ENCODE measurements around the gene CSNK2A1. TPM values are rescaled to one million over a fixed set of nuclear protein-coding genes. Genes with fewer than 3 reads are reported as not detected.
"Not testable (repeated sequence)": the region's sequence is repeated elsewhere in the genome, so short reads cannot be mapped to it uniquely, and the experiment has no call there.

CSNK2A1 gene
- total and polyA plus RNA-seq, 5 donors from 2014 or later, result 49.6 to 65.3 (median 52.7) TPM

- H3K36me3 Mint-ChIP-seq, result peaks cover 5% of the 10 kb centered on the region
- Histone ChIP-seq H3K9me3 (ENCODE audit: control insufficient read depth in 2 of 2, low read length in 2 of 2) (no peaks in the 10 kb centered on the region), H3K27ac (ENCODE audit: insufficient read depth, low read length, poor library complexity, severe bottlenecking) (no peak overlapping the region), H3K4me3 (ENCODE audit: low read depth, low read length) (peak overlapping the region; percentile 83), H3K27me3 (ENCODE audit: control insufficient read depth, insufficient read depth, low read length) (no peaks in the 10 kb centered on the region), H3K36me3 (ENCODE audit: control insufficient read depth, insufficient read depth, low read length) (no peaks in the 10 kb centered on the region), H3K4me1 (ENCODE audit: control insufficient read depth, insufficient read depth, low read length, poor library complexity, severe bottlenecking) (peaks cover 39% of the 10 kb centered on the region)
- peaks cover 0 to 4% (median 0%) of the 10 kb centered on the region in 7 donors for H3K9me3 Mint-ChIP-seq
- peak overlapping the region in 2 of 3 donors; percentile 71 to 93 for H3K27ac Mint-ChIP-seq
- H3K27me3 Mint-ChIP-seq, result no peaks in the 10 kb centered on the region
- DNase-seq (no peak), ATAC-seq (ENCODE audit: low read depth in 2 of 2) (no peak)
- H3K4me3 Mint-ChIP-seq, result peak overlapping the region; percentile 21 to 98 (median 81)
- peaks cover 30 to 59% (median 43%) of the 10 kb centered on the region in 4 donors for H3K4me1 Mint-ChIP-seq
Observed at GRCh38 chr20:460180-460579, 83.4 kb downstream of the CSNK2A1 start.

DNA sequence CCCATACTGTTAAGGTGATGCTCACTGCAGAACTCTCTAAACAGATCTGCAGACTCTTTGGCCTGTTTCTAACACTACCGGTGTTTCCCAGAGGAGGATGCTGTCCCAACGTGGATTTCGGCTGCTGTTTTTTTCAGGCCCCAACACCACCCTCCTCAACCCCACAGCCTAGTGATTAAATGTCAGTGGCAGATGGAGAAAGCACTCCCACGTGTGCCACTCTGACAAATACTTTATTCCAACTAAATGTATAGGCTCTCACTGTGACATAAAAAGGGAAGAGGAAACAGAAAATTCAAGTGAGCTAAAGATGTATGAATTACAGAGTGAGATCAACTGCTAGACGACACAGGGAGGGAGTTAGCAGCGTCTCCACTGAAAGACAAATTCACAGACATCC lies 84.8 kb downstream of the CSNK2A1 start:
- DNase-seq, result no peak
- Histone ChIP-seq H3K27me3 (ENCODE audit: control insufficient read depth, insufficient read depth, low read length) (no peaks in the 10 kb centered on the region), H3K4me1 (ENCODE audit: control insufficient read depth, insufficient read depth, low read length, poor library complexity, severe bottlenecking) (peaks cover 39% of the 10 kb centered on the region), H3K9me3 (ENCODE audit: control insufficient read depth in 2 of 2, low read length in 2 of 2) (no peaks in the 10 kb centered on the region), H3K36me3 (ENCODE audit: control insufficient read depth, insufficient read depth, low read length) (no peaks in the 10 kb centered on the region), H3K4me3 (ENCODE audit: low read depth, low read length) (no peak overlapping the region), H3K27ac (ENCODE audit: insufficient read depth, low read length, poor library complexity, severe bottlenecking) (no peak overlapping the region)
- Mint-ChIP-seq H3K27ac (peak overlapping the region in 1 of 3 donors; percentile 68), H3K27me3 (no peaks in the 10 kb centered on the region), H3K4me3 (peak overlapping the region in 1 of 4 donors; percentile 25), H3K36me3 (peaks cover 5% of the 10 kb centered on the region), H3K9me3 (peaks cover 0 to 4% (median 0%) of the 10 kb centered on the region in 7 donors), H3K4me1 (peaks cover 25 to 58% (median 45%) of the 10 kb centered on the region in 4 donors)
- ATAC-seq (ENCODE audit: low read depth in 2 of 2), result no peak

DNA sequence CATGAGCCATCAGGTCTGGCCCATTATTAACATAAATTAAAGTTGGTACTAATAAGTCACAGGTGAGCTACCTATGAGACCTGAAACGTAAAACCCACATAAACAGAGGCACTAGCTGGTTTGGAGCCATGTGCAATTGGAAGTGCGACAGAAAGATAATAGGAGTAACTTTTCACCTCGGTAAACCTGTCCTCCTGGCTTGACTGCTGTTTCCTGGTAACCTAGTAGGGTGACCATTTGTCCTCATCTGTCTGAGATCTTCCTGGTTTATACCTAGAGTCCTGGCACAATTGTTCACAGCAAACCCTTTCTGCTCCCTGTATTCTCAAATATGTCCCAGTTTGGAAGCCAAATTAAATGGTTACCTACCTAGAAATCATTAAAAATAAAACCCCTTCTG lies 88.6 kb downstream of the CSNK2A1 start:
- Mint-ChIP-seq H3K4me1 (peaks cover 18 to 48% (median 29%) of the 10 kb centered on the region in 4 donors), H3K27ac (no peak overlapping the region), H3K36me3 (peaks cover 5% of the 10 kb centered on the region), H3K27me3 (no peaks in the 10 kb centered on the region), H3K9me3 (peaks cover 0 to 2% (median 0%) of the 10 kb centered on the region in 7 donors), H3K4me3 (no peak overlapping the region)
- Histone ChIP-seq H3K9me3 (ENCODE audit: control insufficient read depth in 2 of 2, low read length in 2 of 2) (no peaks in the 10 kb centered on the region), H3K4me1 (ENCODE audit: control insufficient read depth, insufficient read depth, low read length, poor library complexity, severe bottlenecking) (peaks cover 16% of the 10 kb centered on the region), H3K36me3 (ENCODE audit: control insufficient read depth, insufficient read depth, low read length) (no peaks in the 10 kb centered on the region), H3K27me3 (ENCODE audit: control insufficient read depth, insufficient read depth, low read length) (no peaks in the 10 kb centered on the region), H3K4me3 (ENCODE audit: low read depth, low read length) (no peak overlapping the region), H3K27ac (ENCODE audit: insufficient read depth, low read length, poor library complexity, severe bottlenecking) (no peak overlapping the region)
- no peak for ATAC-seq (ENCODE audit: low read depth in 2 of 2)
- DNase-seq, result no peak

GRCh38 chr20:452021-452420 lies 91.6 kb downstream of the CSNK2A1 start:
- not testable (repeated sequence) for DNase-seq; H3K27ac ChIP-seq (ENCODE audit: insufficient read depth, low read length, poor library complexity, severe bottlenecking); H3K36me3 Mint-ChIP-seq; H3K36me3 ChIP-seq (ENCODE audit: control insufficient read depth, insufficient read depth, low read length); H3K4me1 ChIP-seq (ENCODE audit: control insufficient read depth, insufficient read depth, low read length, poor library complexity, severe bottlenecking); ATAC-seq (ENCODE audit: low read depth in 2 of 2); H3K9me3 ChIP-seq (ENCODE audit: control insufficient read depth in 2 of 2, low read length in 2 of 2); H3K4me3 ChIP-seq (ENCODE audit: low read depth, low read length); H3K9me3 Mint-ChIP-seq; H3K27me3 ChIP-seq (ENCODE audit: control insufficient read depth, insufficient read depth, low read length); H3K27me3 Mint-ChIP-seq
- H3K4me1 Mint-ChIP-seq, result peaks cover 5 to 36% (median 17%) of the 10 kb centered on the region in 4 donors
- H3K4me3 Mint-ChIP-seq, result peak overlapping the region in 1 of 4 donors; percentile 1
- peak overlapping the region in 1 of 3 donors; percentile 38 for H3K27ac Mint-ChIP-seq

DNA sequence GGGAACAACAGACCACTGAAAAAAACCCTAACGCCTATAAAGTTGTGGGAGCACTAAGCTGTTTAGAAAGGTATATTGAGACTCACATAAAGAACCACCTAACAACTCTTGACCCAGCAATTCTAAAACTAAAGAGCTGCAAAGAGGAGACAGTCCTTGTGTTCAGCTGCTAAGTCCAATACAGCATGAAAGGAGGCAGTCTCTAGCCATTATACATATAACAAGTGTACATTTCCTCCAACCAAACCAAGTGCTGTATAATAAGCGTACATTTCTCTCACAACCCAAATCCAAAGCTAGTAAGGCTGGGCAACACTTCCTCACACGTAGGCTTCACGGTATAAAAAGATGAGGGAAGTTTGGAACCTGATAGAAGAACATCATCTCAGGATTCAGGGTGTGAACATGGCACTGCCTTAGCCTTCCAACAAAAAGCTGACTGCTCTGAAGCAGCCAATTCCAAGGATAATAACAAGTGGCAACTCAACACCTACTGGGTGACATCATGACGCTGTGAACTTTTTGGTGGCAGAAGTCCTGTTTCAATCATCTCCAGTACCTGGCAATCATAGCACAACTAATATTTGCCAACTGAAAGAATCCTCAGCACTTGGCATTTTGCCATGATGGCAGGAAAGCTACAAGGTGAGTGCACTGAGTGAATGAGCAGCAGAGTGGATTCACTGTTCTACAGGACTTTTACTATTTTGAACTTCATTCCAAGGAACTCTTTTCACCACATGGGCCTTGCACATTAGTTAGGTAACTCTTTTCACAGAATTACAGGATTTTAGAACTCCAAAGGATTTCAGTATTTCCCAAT lies 97.9 kb downstream of the CSNK2A1 start:
- no peak overlapping the region for H3K4me3 Mint-ChIP-seq
- DNase-seq (no peak), ATAC-seq (ENCODE audit: low read depth in 2 of 2) (no peak)
- H3K27me3 Mint-ChIP-seq, result no peaks in the 10 kb centered on the region
- H3K4me1 Mint-ChIP-seq, result peaks cover 8 to 25% (median 13%) of the 10 kb centered on the region in 4 donors
- Histone ChIP-seq H3K27ac (ENCODE audit: insufficient read depth, low read length, poor library complexity, severe bottlenecking) (no peak overlapping the region), H3K27me3 (ENCODE audit: control insufficient read depth, insufficient read depth, low read length) (no peaks in the 10 kb centered on the region), H3K36me3 (ENCODE audit: control insufficient read depth, insufficient read depth, low read length) (peaks cover 55% of the 10 kb centered on the region), H3K4me3 (ENCODE audit: low read depth, low read length) (no peak overlapping the region), H3K4me1 (ENCODE audit: control insufficient read depth, insufficient read depth, low read length, poor library complexity, severe bottlenecking) (no peaks in the 10 kb centered on the region), H3K9me3 (ENCODE audit: control insufficient read depth in 2 of 2, low read length in 2 of 2) (no peaks in the 10 kb centered on the region)
- no peaks in the 10 kb centered on the region for H3K9me3 Mint-ChIP-seq
- H3K27ac Mint-ChIP-seq, result no peak overlapping the region
- peaks cover 34% of the 10 kb centered on the region for H3K36me3 Mint-ChIP-seq

DNA sequence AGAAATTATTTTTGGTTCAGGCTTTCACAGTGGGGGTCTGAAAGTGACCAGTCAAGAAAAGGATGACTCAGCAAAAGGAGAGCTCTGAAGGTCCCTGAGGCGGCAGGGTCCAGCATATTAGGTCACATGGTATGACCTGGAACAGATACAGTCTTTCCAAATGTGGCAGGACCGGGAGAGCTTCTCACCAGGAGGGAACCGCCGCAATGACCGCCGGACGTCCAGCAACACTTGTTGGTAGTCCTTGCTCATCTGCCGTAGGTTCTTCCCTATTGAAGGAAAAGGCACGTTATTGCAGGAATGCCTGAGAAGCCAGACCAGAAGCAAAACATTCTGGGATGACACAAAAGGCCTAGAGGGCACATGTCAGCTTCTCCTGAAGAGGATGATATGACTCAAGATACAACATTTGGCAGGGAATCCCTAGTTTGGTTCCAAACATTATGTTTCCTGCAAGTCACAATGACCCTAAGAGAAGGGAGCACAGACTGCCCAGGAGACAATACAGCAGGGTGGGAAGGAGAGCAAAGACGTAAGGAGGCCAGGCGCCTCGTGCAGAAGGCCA lies 98.6 kb downstream of the CSNK2A1 start:
- Mint-ChIP-seq H3K9me3 (no peaks in the 10 kb centered on the region), H3K4me3 (no peak overlapping the region), H3K36me3 (peaks cover 36% of the 10 kb centered on the region), H3K27me3 (no peaks in the 10 kb centered on the region), H3K27ac (no peak overlapping the region), H3K4me1 (peaks cover 8 to 27% (median 13%) of the 10 kb centered on the region in 4 donors)
- DNase-seq (no peak), ATAC-seq (ENCODE audit: low read depth in 2 of 2) (no peak)
- Histone ChIP-seq H3K27me3 (ENCODE audit: control insufficient read depth, insufficient read depth, low read length) (no peaks in the 10 kb centered on the region), H3K4me1 (ENCODE audit: control insufficient read depth, insufficient read depth, low read length, poor library complexity, severe bottlenecking) (no peaks in the 10 kb centered on the region), H3K9me3 (ENCODE audit: control insufficient read depth in 2 of 2, low read length in 2 of 2) (no peaks in the 10 kb centered on the region), H3K4me3 (ENCODE audit: low read depth, low read length) (no peak overlapping the region), H3K36me3 (ENCODE audit: control insufficient read depth, insufficient read depth, low read length) (peaks cover 62% of the 10 kb centered on the region), H3K27ac (ENCODE audit: insufficient read depth, low read length, poor library complexity, severe bottlenecking) (no peak overlapping the region)

- no peak overlapping the region for H3K27ac Mint-ChIP-seq
- Histone ChIP-seq H3K4me3 (ENCODE audit: low read depth, low read length) (no peak overlapping the region), H3K4me1 (ENCODE audit: control insufficient read depth, insufficient read depth, low read length, poor library complexity, severe bottlenecking) (peaks cover 7% of the 10 kb centered on the region), H3K27ac (ENCODE audit: insufficient read depth, low read length, poor library complexity, severe bottlenecking) (no peak overlapping the region), H3K36me3 (ENCODE audit: control insufficient read depth, insufficient read depth, low read length) (peaks cover 63% of the 10 kb centered on the region), H3K27me3 (ENCODE audit: control insufficient read depth, insufficient read depth, low read length) (no peaks in the 10 kb centered on the region), H3K9me3 (ENCODE audit: control insufficient read depth in 2 of 2, low read length in 2 of 2) (no peaks in the 10 kb centered on the region)
- H3K9me3 Mint-ChIP-seq, result no peaks in the 10 kb centered on the region
- ATAC-seq (ENCODE audit: low read depth in 2 of 2) (no peak), DNase-seq (no peak)
- H3K36me3 Mint-ChIP-seq, result peaks cover 41% of the 10 kb centered on the region
- H3K4me3 Mint-ChIP-seq, result no peak overlapping the region
- no peaks in the 10 kb centered on the region for H3K27me3 Mint-ChIP-seq
- peaks cover 7 to 30% (median 18%) of the 10 kb centered on the region in 4 donors for H3K4me1 Mint-ChIP-seq
Observed at GRCh38 chr20:444117-444516, 99.5 kb downstream of the CSNK2A1 start.

All from CD4-positive, CD25-positive, alpha-beta regulatory T cell (primary cell).